Gastroesophageal sphincter (tissue), 3 donors: Measurements from ENCODE around the gene GPATCH2L.

Source experiments
- CTCF ChIP-seq, 4 experiments: fragments of 200-600 bp in 2 of 4; fragments of 450-650 bp in 2 of 4; sonication (generic) in 1 of 4; IDR thresholded peaks; one replicate each; pipeline ENCODE4 v1.5.1; 2017 to 2019; ENCODE audit warnings: antibody characterized with exemption in 4 of 4, mild to moderate bottlenecking in 2 of 4, moderate library complexity in 2 of 4
- POLR2A ChIP-seq, 2 donors: fragments of 450-650 bp; IDR thresholded peaks; one replicate each; pipeline ENCODE4 v1.6.1; 2017; ENCODE audit warnings: antibody characterized with exemption in 2 of 2, mild to moderate bottlenecking in 2 of 2, moderate library complexity in 1 of 2

GRCh38 chr14:76257842-76258397, 106.2 kb downstream of the GPATCH2L start:
- no peak for TF ChIP-seq POLR2A (IDR thresholded peaks at IDR 0.05)
- TF ChIP-seq CTCF (IDR thresholded peaks at IDR 0.05) = no peak
